Neutrophil (primary cell): ENCODE data around the gene CCDC13.

Source experiments
- H3K27ac ChIP-seq: fragments of 200-600 bp; sonication (generic); 2 replicates; pipeline ENCODE4 v1.5.1; 2016; ENCODE audit warnings: mild to moderate bottlenecking, moderate library complexity
- H3K27me3 ChIP-seq: fragments of 200-600 bp; sonication (generic); 2 replicates; pipeline ENCODE4 v1.6.0; 2016; ENCODE audit warnings: mild to moderate bottlenecking
- H3K36me3 ChIP-seq: fragments of 200-600 bp; sonication (generic); 2 replicates; pipeline ENCODE4 v1.5.1; 2017
- H3K4me1 ChIP-seq, 2 experiments: fragments of 200-600 bp in 1 of 2; sonication (generic) in 1 of 2; 1 replicate in 1 of 2; 2 replicates in 1 of 2; pipeline versions ENCODE4 v1.5.1 to v1.6.1; 2013 to 2016; ENCODE audit warnings: low read depth in 1 of 2, low read length in 1 of 2, mild to moderate bottlenecking in 1 of 2, moderate library complexity in 1 of 2; ENCODE audit not compliant: control insufficient read depth in 1 of 2, insufficient read depth in 1 of 2
- H3K4me3 ChIP-seq, 2 experiments: fragments of 200-600 bp in 1 of 2; sonication (generic) in 1 of 2; 1 replicate in 1 of 2; 2 replicates in 1 of 2; pipeline ENCODE4 v1.5.1; 2013 to 2016; ENCODE audit warnings: low read depth in 1 of 2, low read length in 1 of 2, mild to moderate bottlenecking in 1 of 2, moderate library complexity in 1 of 2
- H3K9me3 ChIP-seq: fragments of 200-600 bp; sonication (generic); 2 replicates; pipeline ENCODE4 v1.5.1; 2016
- CTCF ChIP-seq: fragments of 200-600 bp; sonication (generic); IDR thresholded peaks from 2 replicates; pipeline ENCODE4 v1.5.1; 2016; ENCODE audit warnings: antibody characterized with exemption

Gene CCDC13

GRCh38 chr3:42742259-42742658 lies 30.8 kb downstream of the CCDC13 start:
- Histone ChIP-seq H3K27me3 (no peaks in the 10 kb centered on the region), H3K4me1 (peaks cover 0 to 5% of the 10 kb centered on the region in 2 experiments), H3K9me3 (no peaks in the 10 kb centered on the region), H3K36me3 (no peaks in the 10 kb centered on the region), H3K4me3 (no peak overlapping the region), H3K27ac (no peak overlapping the region)
- no peak for TF ChIP-seq CTCF

DNA sequence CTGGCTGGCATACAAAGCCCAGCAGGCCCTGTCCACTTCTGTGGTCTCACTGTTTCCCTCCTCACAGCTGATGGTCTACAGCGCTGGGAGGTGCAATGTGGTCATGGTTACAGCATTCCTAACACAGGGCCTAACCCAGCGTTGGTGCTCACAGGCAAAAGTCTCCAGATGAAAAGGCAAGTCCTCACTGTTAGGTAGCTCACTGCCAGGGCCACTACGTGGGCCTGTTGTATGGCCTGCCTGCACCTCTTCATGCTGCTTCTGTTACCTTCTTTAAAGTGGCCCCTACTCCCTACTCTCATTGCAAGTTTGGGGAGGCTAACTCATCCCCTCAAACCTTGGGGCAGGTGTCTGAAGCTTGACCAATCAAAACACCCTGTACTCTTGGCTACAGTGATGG lies 31.3 kb downstream of the CCDC13 start:
- Histone ChIP-seq H3K27me3 (no peaks in the 10 kb centered on the region), H3K27ac (no peak overlapping the region), H3K36me3 (no peaks in the 10 kb centered on the region), H3K9me3 (no peaks in the 10 kb centered on the region), H3K4me1 (peaks cover 0 to 5% of the 10 kb centered on the region in 2 experiments), H3K4me3 (no peak overlapping the region)
- TF ChIP-seq CTCF, result no peak

- Histone ChIP-seq H3K9me3 (no peaks in the 10 kb centered on the region), H3K4me1 (peaks cover 0 to 5% of the 10 kb centered on the region in 2 experiments), H3K4me3 (no peak overlapping the region), H3K36me3 (no peaks in the 10 kb centered on the region), H3K27ac (no peak overlapping the region), H3K27me3 (no peaks in the 10 kb centered on the region)
- no peak for TF ChIP-seq CTCF
These were observed 33.5 kb downstream of the CCDC13 start for GRCh38 chr3:42739401-42740158.

DNA sequence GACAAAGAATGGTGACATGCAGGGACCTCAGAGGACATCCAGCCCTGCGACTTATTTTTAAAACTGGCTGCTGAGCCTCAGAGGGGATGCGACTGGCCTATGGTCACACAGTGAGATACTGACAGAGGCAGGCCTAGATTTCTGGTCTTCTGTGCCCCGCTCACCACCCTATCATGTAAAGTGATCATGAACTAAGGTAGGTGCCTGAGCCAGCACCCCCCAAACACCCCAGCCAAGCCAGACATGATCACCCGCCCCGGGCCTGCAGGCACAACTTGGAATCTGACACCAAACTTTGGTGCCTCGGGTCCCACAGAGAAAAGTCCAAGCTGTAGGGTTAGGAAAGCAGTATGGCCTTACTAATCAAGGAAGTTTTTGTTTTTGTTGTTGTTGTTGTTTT lies 36.5 kb downstream of the CCDC13 start:
- Histone ChIP-seq H3K4me3 (no peak overlapping the region), H3K27ac (no peak overlapping the region), H3K4me1 (no peaks in the 10 kb centered on the region), H3K27me3 (no peaks in the 10 kb centered on the region), H3K36me3 (no peaks in the 10 kb centered on the region), H3K9me3 (no peaks in the 10 kb centered on the region)
- no peak for TF ChIP-seq CTCF

- no peaks in the 10 kb centered on the region for H3K9me3 ChIP-seq
- no peak for TF ChIP-seq CTCF
These were observed 37.0 kb downstream of the CCDC13 start for GRCh38 chr3:42736081-42736480.

More at GRCh38 chr3:42736081-42736480, 37.0 kb downstream of the CCDC13 start:
- H3K36me3 ChIP-seq, result no peaks in the 10 kb centered on the region
- no peak overlapping the region for H3K4me3 ChIP-seq
- H3K27me3 ChIP-seq, result no peaks in the 10 kb centered on the region
- H3K4me1 ChIP-seq, result no peaks in the 10 kb centered on the region
- no peak overlapping the region for H3K27ac ChIP-seq
